Mesothelial cell of epicardium (in vitro differentiated cells): ENCODE results near the gene NOL3. TPM values are rescaled to one million over a fixed set of nuclear protein-coding genes. Genes with fewer than 3 reads are reported as not detected.
A peak's percentile ranks its signal among the peaks of the same experiment; 100 is the strongest.

Source experiments
- DNase-seq, 2 experiments: peaks; one replicate each; pipeline ENCODE4 v3.0.0; 2021; ENCODE audit warnings: low spot score in 2 of 2; ENCODE audit not compliant: unreplicated experiment in 2 of 2
- H3K27ac Mint-ChIP-seq: 2 replicates; pipeline ENCODE4 v1.8.0; 2021; ENCODE audit warnings: mixed read lengths
- H3K27me3 Mint-ChIP-seq: 2 replicates; pipeline ENCODE4 v1.8.0; 2021; ENCODE audit warnings: low read depth, mixed read lengths
- H3K36me3 Mint-ChIP-seq: 2 replicates; pipeline ENCODE4 v1.8.0; 2021; ENCODE audit warnings: mixed read lengths
- H3K4me1 Mint-ChIP-seq: 2 replicates; pipeline ENCODE4 v1.8.0; 2021; ENCODE audit warnings: mixed read lengths
- H3K4me3 Mint-ChIP-seq: 2 replicates; pipeline ENCODE4 v1.8.0; 2021; ENCODE audit warnings: mild to moderate bottlenecking, moderate library complexity, mixed read lengths
- H3K9me3 Mint-ChIP-seq: 2 replicates; pipeline ENCODE4 v1.8.0; 2021; ENCODE audit warnings: mixed read lengths
- CTCF ChIP-seq: fragments of 200-600 bp; sonication (generic); IDR thresholded peaks from one replicate; pipeline ENCODE4 v1.5.0; 2021; ENCODE audit warnings: antibody characterized with exemption; ENCODE audit not compliant: unreplicated experiment
- total RNA-seq: library from RNA; stranded (reverse); gene quantifications from 3 replicates; pipeline ENCODE4 v1.2.1, GENCODE V29; 2021

The NOL3 gene
- total RNA-seq, 1 donor from 2014 or later, result 15.5 TPM

- Mint-ChIP-seq H3K27ac (no peak overlapping the region), H3K36me3 (no peaks in the 10 kb centered on the region), H3K4me3 (no peak overlapping the region), H3K27me3 (peaks cover 85% of the 10 kb centered on the region), H3K4me1 (peaks cover 15% of the 10 kb centered on the region), H3K9me3 (no peaks in the 10 kb centered on the region)
- no peak for TF ChIP-seq CTCF
- no peak for DNase-seq
Measured at GRCh38 chr16:67156143-67156844, 14.0 kb upstream of the NOL3 start.

GRCh38 chr16:67157106-67157748 lies 13.1 kb upstream of the NOL3 start:
- Mint-ChIP-seq H3K4me1 (peaks cover 14% of the 10 kb centered on the region), H3K36me3 (no peaks in the 10 kb centered on the region), H3K4me3 (no peak overlapping the region), H3K9me3 (no peaks in the 10 kb centered on the region), H3K27ac (no peak overlapping the region), H3K27me3 (peaks cover 91% of the 10 kb centered on the region)
- DNase-seq, result no peak
- TF ChIP-seq CTCF, result no peak

- DNase-seq, result no peak
- TF ChIP-seq CTCF, result no peak
- Mint-ChIP-seq H3K27ac (no peak overlapping the region), H3K27me3 (peaks cover 94% of the 10 kb centered on the region), H3K4me3 (peak overlapping the region; percentile 51), H3K36me3 (no peaks in the 10 kb centered on the region), H3K9me3 (no peaks in the 10 kb centered on the region), H3K4me1 (peaks cover 18% of the 10 kb centered on the region)
Measured at GRCh38 chr16:67157892-67158635, 12.3 kb upstream of the NOL3 start.

GRCh38 chr16:67158637-67159600 lies 11.4 kb upstream of the NOL3 start:
- TF ChIP-seq CTCF, result peak; percentile 2
- DNase-seq, result no peak
- Mint-ChIP-seq H3K4me3 (peak overlapping the region; percentile 77), H3K36me3 (no peaks in the 10 kb centered on the region), H3K9me3 (no peaks in the 10 kb centered on the region), H3K27me3 (peaks cover 94% of the 10 kb centered on the region), H3K27ac (peak overlapping the region; percentile 34), H3K4me1 (peaks cover 18% of the 10 kb centered on the region)

GRCh38 chr16:67161595-67162058 lies 8.7 kb upstream of the NOL3 start:
- DNase-seq, result no peak
- Mint-ChIP-seq H3K4me3 (peak overlapping the region; percentile 20), H3K4me1 (peaks cover 24% of the 10 kb centered on the region), H3K27me3 (peaks cover 95% of the 10 kb centered on the region), H3K27ac (no peak overlapping the region), H3K36me3 (no peaks in the 10 kb centered on the region), H3K9me3 (no peaks in the 10 kb centered on the region)
- TF ChIP-seq CTCF, result no peak
